ENCODE measurements around the gene RNF123.

RNF123 gene

DNA sequence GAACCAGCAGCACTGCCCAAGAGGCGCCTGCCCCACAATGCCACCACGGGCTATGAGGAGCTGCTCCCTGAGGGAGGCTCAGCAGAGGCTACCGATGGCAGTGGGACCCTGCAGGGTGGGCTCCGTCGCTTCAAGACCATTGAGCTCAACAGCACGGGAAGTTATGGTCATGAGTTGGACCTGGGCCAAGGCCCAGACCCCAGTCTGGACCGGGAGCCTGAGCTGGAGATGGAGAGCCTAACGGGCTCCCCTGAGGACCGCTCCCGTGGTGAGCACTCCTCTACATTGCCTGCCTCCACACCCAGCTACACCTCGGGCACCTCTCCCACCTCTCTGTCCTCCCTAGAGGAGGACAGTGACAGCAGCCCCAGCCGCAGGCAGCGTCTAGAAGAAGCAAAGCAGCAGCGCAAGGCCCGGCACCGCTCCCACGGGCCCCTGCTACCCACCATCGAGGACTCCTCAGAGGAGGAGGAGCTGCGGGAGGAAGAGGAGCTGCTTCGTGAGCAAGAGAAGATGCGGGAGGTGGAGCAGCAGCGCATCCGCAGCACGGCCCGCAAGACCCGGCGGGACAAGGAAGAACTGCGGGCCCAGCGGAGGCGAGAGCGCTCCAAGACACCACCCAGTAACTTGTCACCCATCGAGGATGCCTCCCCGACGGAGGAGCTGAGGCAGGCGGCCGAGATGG lies 37.0 kb upstream of the RNF123 start:
- TF ChIP-seq CTCF (IDR thresholded peaks at IDR 0.05; ENCODE audit: insufficient read depth, low read length, poor library complexity, severe bottlenecking), result no peak
- Histone ChIP-seq H3K4me3 (replicated peaks; ENCODE audit: low read depth, low read length) (no peak overlapping the region), H3K36me3 (ENCODE audit: control insufficient read depth, insufficient read depth, low read length) (no peaks in the 10 kb centered on the region), H3K27me3 (replicated peaks; ENCODE audit: control insufficient read depth, insufficient read depth, low read length) (no peaks in the 10 kb centered on the region)
- no peak for DNase-seq (ENCODE audit: extremely low read depth, insufficient read length)

GRCh38 chr3:49652903-49653415 lies 36.4 kb upstream of the RNF123 start:
- no peak for TF ChIP-seq CTCF (IDR thresholded peaks at IDR 0.05; ENCODE audit: insufficient read depth, low read length, poor library complexity, severe bottlenecking)
- H3K4me3 ChIP-seq (replicated peaks; ENCODE audit: low read depth, low read length), result no peak overlapping the region
- H3K36me3 ChIP-seq (ENCODE audit: control insufficient read depth, insufficient read depth, low read length), result no peaks in the 10 kb centered on the region
- no peak for DNase-seq (ENCODE audit: extremely low read depth, insufficient read length)
- H3K27me3 ChIP-seq (replicated peaks; ENCODE audit: control insufficient read depth, insufficient read depth, low read length), result no peaks in the 10 kb centered on the region

DNA sequence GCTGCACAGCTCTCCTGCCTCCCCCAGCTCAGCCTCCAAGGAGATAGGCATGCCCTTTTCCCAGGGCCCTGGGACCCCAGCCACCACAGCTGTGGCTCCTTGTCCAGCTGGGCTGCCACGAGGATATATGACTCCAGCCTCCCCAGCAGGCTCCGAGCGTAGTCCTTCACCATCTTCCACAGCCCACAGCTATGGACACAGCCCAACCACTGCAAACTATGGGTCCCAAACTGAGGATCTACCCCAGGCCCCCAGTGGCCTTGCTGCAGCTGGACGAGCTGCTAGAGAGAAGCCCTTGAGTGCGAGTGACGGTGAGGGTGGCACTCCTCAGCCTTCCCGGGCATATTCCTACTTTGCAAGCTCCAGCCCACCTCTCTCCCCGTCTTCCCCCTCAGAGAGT lies 35.7 kb upstream of the RNF123 start:
- no peaks in the 10 kb centered on the region for H3K27me3 ChIP-seq (replicated peaks; ENCODE audit: control insufficient read depth, insufficient read depth, low read length)
- DNase-seq (ENCODE audit: extremely low read depth, insufficient read length), result no peak
- TF ChIP-seq CTCF (IDR thresholded peaks at IDR 0.05; ENCODE audit: insufficient read depth, low read length, poor library complexity, severe bottlenecking), result no peak
- no peak overlapping the region for H3K4me3 ChIP-seq (replicated peaks; ENCODE audit: low read depth, low read length)
- no peaks in the 10 kb centered on the region for H3K36me3 ChIP-seq (ENCODE audit: control insufficient read depth, insufficient read depth, low read length)

DNA sequence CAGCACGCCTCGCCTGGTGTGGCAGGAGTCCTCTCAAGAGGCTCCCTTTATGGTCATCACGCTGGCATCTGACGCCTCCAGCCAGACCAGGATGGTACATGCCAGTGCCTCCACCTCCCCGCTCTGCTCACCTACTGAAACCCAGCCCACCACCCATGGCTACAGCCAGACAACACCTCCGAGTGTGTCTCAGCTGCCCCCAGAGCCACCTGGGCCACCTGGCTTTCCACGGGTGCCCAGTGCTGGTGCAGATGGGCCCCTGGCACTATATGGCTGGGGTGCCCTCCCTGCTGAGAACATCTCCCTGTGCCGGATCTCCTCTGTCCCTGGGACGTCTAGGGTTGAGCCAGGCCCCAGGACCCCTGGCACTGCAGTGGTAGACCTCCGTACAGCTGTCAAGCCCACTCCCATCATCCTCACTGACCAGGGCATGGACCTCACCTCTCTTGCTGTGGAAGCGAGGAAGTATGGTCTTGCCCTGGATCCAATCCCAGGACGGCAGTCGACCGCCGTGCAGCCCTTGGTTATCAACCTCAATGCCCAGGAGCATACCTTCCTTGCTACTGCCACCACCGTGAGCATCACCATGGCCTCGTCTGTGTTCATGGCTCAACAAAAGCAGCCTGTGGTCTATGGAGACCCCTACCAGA lies 35.1 kb upstream of the RNF123 start:
- no peak for TF ChIP-seq CTCF (IDR thresholded peaks at IDR 0.05; ENCODE audit: insufficient read depth, low read length, poor library complexity, severe bottlenecking)
- H3K36me3 ChIP-seq (ENCODE audit: control insufficient read depth, insufficient read depth, low read length), result no peaks in the 10 kb centered on the region
- no peaks in the 10 kb centered on the region for H3K27me3 ChIP-seq (replicated peaks; ENCODE audit: control insufficient read depth, insufficient read depth, low read length)
- no peak for DNase-seq (ENCODE audit: extremely low read depth, insufficient read length)
- H3K4me3 ChIP-seq (replicated peaks; ENCODE audit: low read depth, low read length), result no peak overlapping the region

GRCh38 chr3:49654955-49655556 lies 34.3 kb upstream of the RNF123 start:
- no peak overlapping the region for H3K4me3 ChIP-seq (replicated peaks; ENCODE audit: low read depth, low read length)
- H3K27me3 ChIP-seq (replicated peaks; ENCODE audit: control insufficient read depth, insufficient read depth, low read length), result no peaks in the 10 kb centered on the region
- no peak for TF ChIP-seq CTCF (IDR thresholded peaks at IDR 0.05; ENCODE audit: insufficient read depth, low read length, poor library complexity, severe bottlenecking)
- no peaks in the 10 kb centered on the region for H3K36me3 ChIP-seq (ENCODE audit: control insufficient read depth, insufficient read depth, low read length)
- no peak for DNase-seq (ENCODE audit: extremely low read depth, insufficient read length)
